HEK293 (cell line): ENCODE data around the gene LGSN.
"Not testable (repeated sequence)": the region's sequence is repeated elsewhere in the genome, so short reads cannot be mapped to it uniquely, and the experiment has no call there.

Experiments
- CTCF ChIA-PET: fragments of 350-600 bp; formaldehyde crosslinking; extraction: SDS; loops from one replicate; lab custom pipeline; 2021; ENCODE audit warnings: antibody characterized with exemption; lab: Yijun Ruan, JAX
- POLR2A ChIA-PET: fragments of 300-600 bp; formaldehyde crosslinking; extraction: SDS; loops from one replicate; lab custom pipeline; 2020; ENCODE audit warnings: antibody characterized with exemption, inconsistent platforms; lab: Yijun Ruan, JAX
- H3K27ac ChIP-seq: fragments of 200-500 bp; sonication (Bioruptor generic); 2 replicates; pipeline ENCODE4 v1.5.1; 2014; ENCODE audit warnings: low read depth, low read length, control low read depth, inconsistent platforms; ENCODE audit errors: extremely low read depth
- H3K36me3 ChIP-seq, 2 experiments: fragments of 200-500 bp in 1 of 2; sonication (Bioruptor generic) in 1 of 2; 1 replicate in 1 of 2; 2 replicates in 1 of 2; pipeline ENCODE4 v1.5.1; 2014 to 2017; ENCODE audit warnings: inconsistent platforms in 2 of 2, low read length in 2 of 2; ENCODE audit not compliant: control insufficient read depth in 2 of 2, insufficient read depth in 1 of 2
- H3K4me1 ChIP-seq: fragments of 200-500 bp; sonication (Bioruptor generic); 2 replicates; pipeline ENCODE4 v1.5.1; 2014; ENCODE audit warnings: mild to moderate bottlenecking, low read length, inconsistent platforms; ENCODE audit not compliant: control insufficient read depth, insufficient read depth
- H3K4me3 ChIP-seq: 2 replicates; pipeline ENCODE4 v1.5.1; 2011; ENCODE audit warnings: low read depth, mild to moderate bottlenecking, control low read depth, low read length, moderate library complexity
- H3K9me3 ChIP-seq: fragments of 200-500 bp; sonication (Bioruptor generic); 2 replicates; pipeline ENCODE4 v1.5.1; 2014; ENCODE audit warnings: low read depth, low read length, inconsistent platforms; ENCODE audit not compliant: control insufficient read depth, insufficient read depth
- BCL11A ChIP-seq: fragments of 450-650 bp; formaldehyde crosslinking; IDR thresholded peaks from 2 replicates; pipeline ENCODE4 v1.5.1; 2016; ENCODE audit warnings: low read depth, missing biosample characterization, missing genetic modification characterization
- GLIS1 ChIP-seq: fragments of 450-650 bp; formaldehyde crosslinking; IDR thresholded peaks from 2 replicates; pipeline ENCODE4 v1.5.1; 2016; ENCODE audit warnings: missing biosample characterization, missing genetic modification characterization
- HIC1 ChIP-seq: fragments of 450-650 bp; formaldehyde crosslinking; IDR thresholded peaks from 2 replicates; pipeline ENCODE4 v1.5.1; 2016; ENCODE audit warnings: missing biosample characterization, missing genetic modification characterization
- INSM2 ChIP-seq: fragments of 450-650 bp; formaldehyde crosslinking; IDR thresholded peaks from 2 replicates; pipeline ENCODE4 v1.5.1; 2016; ENCODE audit warnings: missing biosample characterization, missing genetic modification characterization
- KLF17 ChIP-seq: fragments of 450-650 bp; formaldehyde crosslinking; IDR thresholded peaks from 2 replicates; pipeline ENCODE4 v1.5.1; 2016; ENCODE audit warnings: missing biosample characterization, missing genetic modification characterization
- YY2 ChIP-seq: fragments of 450-650 bp; formaldehyde crosslinking; IDR thresholded peaks from 2 replicates; pipeline ENCODE4 v1.5.1; 2016; ENCODE audit warnings: missing biosample characterization, missing genetic modification characterization
- ZBTB8A ChIP-seq: fragments of 450-650 bp; formaldehyde crosslinking; IDR thresholded peaks from 2 replicates; pipeline ENCODE4 v1.5.1; 2016; ENCODE audit warnings: missing biosample characterization, missing genetic modification characterization
- ZNF16 ChIP-seq: fragments of 450-650 bp; formaldehyde crosslinking; IDR thresholded peaks from 2 replicates; pipeline ENCODE4 v1.5.1; 2016; ENCODE audit warnings: low read depth, missing biosample characterization, missing genetic modification characterization
- ZNF391 ChIP-seq: fragments of 450-650 bp; formaldehyde crosslinking; IDR thresholded peaks from 2 replicates; pipeline ENCODE4 v1.5.1; 2016; ENCODE audit warnings: low read depth, missing biosample characterization, missing genetic modification characterization, borderline replicate concordance
- ZNF510 ChIP-seq: fragments of 450-650 bp; formaldehyde crosslinking; IDR thresholded peaks from 2 replicates; pipeline ENCODE4 v1.5.1; 2018; ENCODE audit warnings: mild to moderate bottlenecking, missing genetic modification characterization, missing biosample characterization; ENCODE audit not compliant: insufficient replicate concordance
- ZNF561 ChIP-seq: fragments of 450-650 bp; IDR thresholded peaks from 2 replicates; pipeline ENCODE4 v1.5.1; 2018; ENCODE audit warnings: missing biosample characterization, missing genetic modification characterization, borderline replicate concordance
- ZNF624 ChIP-seq: fragments of 450-650 bp; formaldehyde crosslinking; IDR thresholded peaks from 2 replicates; pipeline ENCODE4 v1.5.1; 2017; ENCODE audit warnings: missing biosample characterization, missing genetic modification characterization
- ZNF660 ChIP-seq: fragments of 450-650 bp; IDR thresholded peaks from 2 replicates; pipeline ENCODE4 v1.5.1; 2018; ENCODE audit warnings: missing biosample characterization, mild to moderate bottlenecking, missing genetic modification characterization
- ZNF677 ChIP-seq: fragments of 450-650 bp; IDR thresholded peaks from 2 replicates; pipeline ENCODE4 v1.5.0; 2018; ENCODE audit warnings: missing biosample characterization, mild to moderate bottlenecking, missing genetic modification characterization, moderate library complexity
- ZSCAN5A ChIP-seq: fragments of 450-650 bp; formaldehyde crosslinking; IDR thresholded peaks from 2 replicates; pipeline ENCODE4 v1.5.1; 2016; ENCODE audit warnings: missing biosample characterization, missing genetic modification characterization

The LGSN gene

GRCh38 chr6:63319939-63320338, at the start of gene LGSN:
Gene LGSN, minus strand, starts transcription at chr6:63319983. Its CDS starts 40 bp downstream, at chr6:63319943.
- POLR2A ChIA-PET, result no interaction called here
- TF ChIP-seq ZNF660 (no peak), INSM2 (tag by site-specific recombination) (no peak), ZSCAN5A (no peak), ZNF510 (no peak), ZNF16 (no peak), HIC1 (tag by site-specific recombination) (no peak), KLF17 (tag by site-specific recombination) (no peak), GLIS1 (tag by site-specific recombination) (no peak), YY2 (tag by site-specific recombination) (no peak), ZNF561 (tag by site-specific recombination) (no peak), ZBTB8A (tag by site-specific recombination) (no peak), ZNF677 (tag by site-specific recombination) (no peak), ZNF391 (tag by site-specific recombination) (no peak)
- Histone ChIP-seq H3K36me3 (no peaks in the 10 kb centered on the region), H3K9me3 (no peaks in the 10 kb centered on the region), H3K4me3 (no peak within 1 kb of the TSS), H3K4me1 (no peaks in the 10 kb centered on the region), H3K27ac (no peak within 1 kb of the TSS)
- CTCF ChIA-PET, result interaction anchor here (0.6 to 4.4 kb wide), 3 partner anchors 13 to 1318 kb away, joined by 3 to 22 read pairs (median 3); no protein-coding TSS in a partner anchor

GRCh38 chr6:63368347-63368746, 48.6 kb upstream of the LGSN start:
- Histone ChIP-seq H3K27ac (no peak overlapping the region), H3K36me3 (no peaks in the 10 kb centered on the region), H3K4me3 (no peak overlapping the region), H3K9me3 (no peaks in the 10 kb centered on the region), H3K4me1 (no peaks in the 10 kb centered on the region)
- TF ChIP-seq ZNF624 (tag by site-specific recombination) (no peak), ZNF561 (tag by site-specific recombination) (no peak), BCL11A (tag by site-specific recombination) (no peak)
- ChIA-PET CTCF (no interaction called here), POLR2A (no interaction called here)

- H3K9me3 ChIP-seq, H3K27ac ChIP-seq, H3K4me3 ChIP-seq, H3K4me1 ChIP-seq, POLR2A ChIA-PET, CTCF ChIA-PET, H3K36me3 ChIP-seq: not testable (repeated sequence)
Observed at GRCh38 chr6:63362500-63363120, 42.8 kb upstream of the LGSN start.
